Measurements from ENCODE around the gene CCDC93.

DNA sequence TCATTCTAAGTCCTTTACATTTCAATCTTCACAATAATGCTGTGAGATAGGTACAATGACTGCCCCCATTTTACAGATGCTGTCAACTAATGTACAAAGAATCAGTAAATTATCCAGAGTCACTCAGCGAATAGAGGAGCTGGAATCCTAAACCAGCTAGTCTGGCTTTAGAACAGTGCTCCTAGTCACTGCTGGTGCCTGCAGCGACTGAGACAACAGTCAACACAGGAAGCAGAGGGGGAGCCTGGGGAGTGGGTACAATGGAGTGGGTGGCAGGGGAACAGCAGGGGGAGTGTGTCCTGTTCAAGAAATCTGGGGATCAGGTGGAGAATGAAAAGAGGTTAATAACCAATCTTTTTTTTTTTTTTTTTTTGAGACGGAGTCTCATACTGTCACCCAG, 37.3 kb downstream of the CCDC93 start:
- TF ChIP-seq RAD21 (IDR thresholded peaks at IDR 0.05; ENCODE audit: low read length) (no peak), MXI1 (IDR thresholded peaks at IDR 0.05; ENCODE audit: borderline replicate concordance, low read depth, low read length) (no peak), POLR2A (IDR thresholded peaks at IDR 0.05; ENCODE audit: low read depth, low read length) (no peak), NFE2L2 (IDR thresholded peaks at IDR 0.05; ENCODE audit: low read depth, low read length) (no peak)
- TF ChIP-seq, protein P1, sequence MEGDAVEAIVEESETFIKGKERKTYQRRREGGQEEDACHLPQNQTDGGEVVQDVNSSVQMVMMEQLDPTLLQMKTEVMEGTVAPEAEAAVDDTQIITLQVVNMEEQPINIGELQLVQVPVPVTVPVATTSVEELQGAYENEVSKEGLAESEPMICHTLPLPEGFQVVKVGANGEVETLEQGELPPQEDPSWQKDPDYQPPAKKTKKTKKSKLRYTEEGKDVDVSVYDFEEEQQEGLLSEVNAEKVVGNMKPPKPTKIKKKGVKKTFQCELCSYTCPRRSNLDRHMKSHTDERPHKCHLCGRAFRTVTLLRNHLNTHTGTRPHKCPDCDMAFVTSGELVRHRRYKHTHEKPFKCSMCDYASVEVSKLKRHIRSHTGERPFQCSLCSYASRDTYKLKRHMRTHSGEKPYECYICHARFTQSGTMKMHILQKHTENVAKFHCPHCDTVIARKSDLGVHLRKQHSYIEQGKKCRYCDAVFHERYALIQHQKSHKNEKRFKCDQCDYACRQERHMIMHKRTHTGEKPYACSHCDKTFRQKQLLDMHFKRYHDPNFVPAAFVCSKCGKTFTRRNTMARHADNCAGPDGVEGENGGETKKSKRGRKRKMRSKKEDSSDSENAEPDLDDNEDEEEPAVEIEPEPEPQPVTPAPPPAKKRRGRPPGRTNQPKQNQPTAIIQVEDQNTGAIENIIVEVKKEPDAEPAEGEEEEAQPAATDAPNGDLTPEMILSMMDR (conservative IDR thresholded peaks at IDR 0.05; ENCODE audit: low read depth, low read length) = no peak

Measured in IMR-90 (cell line).